Measurements from ENCODE around the gene ZNF839.
"Not testable (repeated sequence)": the region's sequence is repeated elsewhere in the genome, so short reads cannot be mapped to it uniquely, and the experiment has no call there.

ZNF839 gene

GRCh38 chr14:102320671-102321455 lies 1.3 kb downstream of the ZNF839 start:
- Histone ChIP-seq H3K36me3 (ENCODE audit: control insufficient read depth, insufficient read depth, low read length) (no peaks in the 10 kb centered on the region), H3K27ac (ENCODE audit: insufficient read depth, low read length, poor library complexity, severe bottlenecking) (peak overlapping the region; percentile 90), H3K4me3 (ENCODE audit: insufficient read depth, low read depth, low read length, poor library complexity, severe bottlenecking) (no peak overlapping the region), H3K9me3 (ENCODE audit: control insufficient read depth, low read length) (no peaks in the 10 kb centered on the region), H3K4me1 (ENCODE audit: control insufficient read depth, insufficient read depth, low read length, poor library complexity, severe bottlenecking) (peaks cover 35% of the 10 kb centered on the region), H3K27me3 (replicated peaks; ENCODE audit: control insufficient read depth, insufficient read depth, low read length, poor library complexity, severe bottlenecking) (no peaks in the 10 kb centered on the region)
- no peak for DNase-seq

- Histone ChIP-seq H3K27me3 (replicated peaks; ENCODE audit: control insufficient read depth, insufficient read depth, low read length, poor library complexity, severe bottlenecking) (no peaks in the 10 kb centered on the region), H3K4me3 (ENCODE audit: insufficient read depth, low read depth, low read length, poor library complexity, severe bottlenecking) (no peak overlapping the region), H3K27ac (ENCODE audit: insufficient read depth, low read length, poor library complexity, severe bottlenecking) (no peak overlapping the region), H3K36me3 (ENCODE audit: control insufficient read depth, insufficient read depth, low read length) (no peaks in the 10 kb centered on the region), H3K9me3 (ENCODE audit: control insufficient read depth, low read length) (no peaks in the 10 kb centered on the region), H3K4me1 (ENCODE audit: control insufficient read depth, insufficient read depth, low read length, poor library complexity, severe bottlenecking) (peaks cover 27% of the 10 kb centered on the region)
- no peak for DNase-seq
These were observed 2.2 kb downstream of the ZNF839 start for GRCh38 chr14:102321456-102322422.

GRCh38 chr14:102323102-102323501 lies 3.6 kb downstream of the ZNF839 start:
- Histone ChIP-seq H3K4me1 (ENCODE audit: control insufficient read depth, insufficient read depth, low read length, poor library complexity, severe bottlenecking) (peaks cover 19% of the 10 kb centered on the region), H3K27me3 (replicated peaks; ENCODE audit: control insufficient read depth, insufficient read depth, low read length, poor library complexity, severe bottlenecking) (no peaks in the 10 kb centered on the region), H3K9me3 (ENCODE audit: control insufficient read depth, low read length) (no peaks in the 10 kb centered on the region), H3K4me3 (ENCODE audit: insufficient read depth, low read depth, low read length, poor library complexity, severe bottlenecking) (no peak overlapping the region), H3K27ac (ENCODE audit: insufficient read depth, low read length, poor library complexity, severe bottlenecking) (no peak overlapping the region), H3K36me3 (ENCODE audit: control insufficient read depth, insufficient read depth, low read length) (no peaks in the 10 kb centered on the region)
- no peak for DNase-seq

GRCh38 chr14:102325791-102326345 lies 6.3 kb downstream of the ZNF839 start:
- no peaks in the 10 kb centered on the region for H3K9me3 ChIP-seq (ENCODE audit: control insufficient read depth, low read length)
- no peak for DNase-seq
- H3K27me3 ChIP-seq (replicated peaks; ENCODE audit: control insufficient read depth, insufficient read depth, low read length, poor library complexity, severe bottlenecking): no peaks in the 10 kb centered on the region
- no peaks in the 10 kb centered on the region for H3K36me3 ChIP-seq (ENCODE audit: control insufficient read depth, insufficient read depth, low read length)
- H3K4me3 ChIP-seq (ENCODE audit: insufficient read depth, low read depth, low read length, poor library complexity, severe bottlenecking): no peak overlapping the region
- no peak overlapping the region for H3K27ac ChIP-seq (ENCODE audit: insufficient read depth, low read length, poor library complexity, severe bottlenecking)
- peaks cover 1% of the 10 kb centered on the region for H3K4me1 ChIP-seq (ENCODE audit: control insufficient read depth, insufficient read depth, low read length, poor library complexity, severe bottlenecking)

DNA sequence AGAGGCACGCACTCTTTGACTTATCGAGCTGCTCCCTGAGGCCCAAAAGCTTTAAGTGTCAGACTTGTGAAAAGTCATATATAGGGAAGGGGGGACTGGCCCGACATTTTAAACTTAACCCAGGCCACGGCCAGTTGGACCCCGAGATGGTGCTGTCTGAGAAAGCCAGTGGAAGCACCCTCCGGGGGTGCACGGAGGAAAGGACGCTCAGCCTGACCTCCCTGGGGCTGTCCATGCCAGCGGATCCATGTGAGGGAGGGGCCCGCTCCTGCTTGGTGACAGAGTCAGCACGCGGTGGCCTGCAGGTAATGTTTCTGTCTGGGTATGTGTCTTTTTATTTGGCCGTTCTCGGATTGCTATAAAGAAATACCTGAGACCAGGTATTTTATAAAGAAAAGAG lies 7.0 kb downstream of the ZNF839 start:
- H3K9me3 ChIP-seq (ENCODE audit: control insufficient read depth, low read length): no peaks in the 10 kb centered on the region
- no peaks in the 10 kb centered on the region for H3K27me3 ChIP-seq (replicated peaks; ENCODE audit: control insufficient read depth, insufficient read depth, low read length, poor library complexity, severe bottlenecking)
- no peak for DNase-seq
- H3K4me3 ChIP-seq (ENCODE audit: insufficient read depth, low read depth, low read length, poor library complexity, severe bottlenecking): no peak overlapping the region
- H3K27ac ChIP-seq (ENCODE audit: insufficient read depth, low read length, poor library complexity, severe bottlenecking): no peak overlapping the region
- H3K36me3 ChIP-seq (ENCODE audit: control insufficient read depth, insufficient read depth, low read length): no peaks in the 10 kb centered on the region
- no peaks in the 10 kb centered on the region for H3K4me1 ChIP-seq (ENCODE audit: control insufficient read depth, insufficient read depth, low read length, poor library complexity, severe bottlenecking)

GRCh38 chr14:102329381-102329780 lies 9.8 kb downstream of the ZNF839 start:
- H3K27ac ChIP-seq (ENCODE audit: insufficient read depth, low read length, poor library complexity, severe bottlenecking); DNase-seq; H3K27me3 ChIP-seq (replicated peaks; ENCODE audit: control insufficient read depth, insufficient read depth, low read length, poor library complexity, severe bottlenecking); H3K4me3 ChIP-seq (ENCODE audit: insufficient read depth, low read depth, low read length, poor library complexity, severe bottlenecking); H3K9me3 ChIP-seq (ENCODE audit: control insufficient read depth, low read length); H3K4me1 ChIP-seq (ENCODE audit: control insufficient read depth, insufficient read depth, low read length, poor library complexity, severe bottlenecking): not testable (repeated sequence)
- H3K36me3 ChIP-seq (ENCODE audit: control insufficient read depth, insufficient read depth, low read length): peaks cover 13% of the 10 kb centered on the region

GRCh38 chr14:102330806-102331205 lies 11.3 kb downstream of the ZNF839 start:
- peaks cover 19% of the 10 kb centered on the region for H3K36me3 ChIP-seq (ENCODE audit: control insufficient read depth, insufficient read depth, low read length)
- H3K4me3 ChIP-seq (ENCODE audit: insufficient read depth, low read depth, low read length, poor library complexity, severe bottlenecking): no peak overlapping the region
- DNase-seq: no peak
- no peaks in the 10 kb centered on the region for H3K27me3 ChIP-seq (replicated peaks; ENCODE audit: control insufficient read depth, insufficient read depth, low read length, poor library complexity, severe bottlenecking)
- H3K9me3 ChIP-seq (ENCODE audit: control insufficient read depth, low read length): no peaks in the 10 kb centered on the region
- no peak overlapping the region for H3K27ac ChIP-seq (ENCODE audit: insufficient read depth, low read length, poor library complexity, severe bottlenecking)
- no peaks in the 10 kb centered on the region for H3K4me1 ChIP-seq (ENCODE audit: control insufficient read depth, insufficient read depth, low read length, poor library complexity, severe bottlenecking)

GRCh38 chr14:102333390-102333789 lies 13.8 kb downstream of the ZNF839 start:
- H3K27ac ChIP-seq (ENCODE audit: insufficient read depth, low read length, poor library complexity, severe bottlenecking): no peak overlapping the region
- no peaks in the 10 kb centered on the region for H3K4me1 ChIP-seq (ENCODE audit: control insufficient read depth, insufficient read depth, low read length, poor library complexity, severe bottlenecking)
- H3K27me3 ChIP-seq (replicated peaks; ENCODE audit: control insufficient read depth, insufficient read depth, low read length, poor library complexity, severe bottlenecking): no peaks in the 10 kb centered on the region
- peaks cover 19% of the 10 kb centered on the region for H3K36me3 ChIP-seq (ENCODE audit: control insufficient read depth, insufficient read depth, low read length)
- H3K4me3 ChIP-seq (ENCODE audit: insufficient read depth, low read depth, low read length, poor library complexity, severe bottlenecking): no peak overlapping the region
- H3K9me3 ChIP-seq (ENCODE audit: control insufficient read depth, low read length): no peaks in the 10 kb centered on the region
- no peak for DNase-seq

DNA sequence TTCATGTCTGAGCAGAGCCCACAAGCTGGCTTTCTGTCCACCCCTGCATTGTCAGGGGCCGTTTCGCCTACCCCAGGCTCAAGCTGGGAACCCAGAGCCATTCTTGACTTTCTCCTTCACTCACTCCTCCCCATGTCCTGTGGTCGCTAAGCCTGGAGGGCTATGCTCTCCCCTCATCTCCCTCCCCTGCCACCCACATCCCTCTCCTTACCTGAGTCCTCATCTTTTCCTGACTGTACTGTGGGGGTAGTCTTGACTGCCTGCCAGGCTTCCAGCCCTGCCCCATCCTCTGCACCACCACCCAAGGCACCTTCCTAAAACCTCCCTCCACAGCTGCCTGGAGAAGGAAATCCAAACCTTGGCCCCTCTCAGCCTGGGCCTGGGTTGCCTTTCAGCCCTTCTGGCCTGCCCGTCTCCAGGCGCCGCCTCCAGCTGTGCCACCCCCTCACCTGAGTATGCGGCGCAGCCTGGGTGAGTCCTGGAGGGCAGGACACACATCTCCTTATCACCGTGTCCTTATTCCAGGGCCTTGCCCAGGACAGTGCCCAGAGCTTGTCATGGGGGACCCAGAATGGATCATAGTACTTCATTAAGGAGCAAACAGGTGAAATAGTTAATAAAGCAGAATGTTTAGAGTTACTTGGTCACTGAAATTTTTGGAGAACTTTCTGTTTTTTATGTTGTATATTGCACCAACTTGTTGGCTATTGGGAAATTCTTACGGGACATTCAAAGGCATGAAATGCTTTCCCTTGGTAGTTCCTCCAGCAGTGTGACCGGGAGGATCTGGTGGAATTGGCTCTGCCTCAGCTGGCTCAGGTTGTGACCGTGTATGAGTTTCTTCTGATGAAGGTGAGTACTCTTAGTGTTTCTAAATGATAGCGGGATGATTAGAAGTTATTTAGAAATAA lies 14.5 kb downstream of the ZNF839 start:
- peaks cover 24% of the 10 kb centered on the region for H3K36me3 ChIP-seq (ENCODE audit: control insufficient read depth, insufficient read depth, low read length)
- no peaks in the 10 kb centered on the region for H3K27me3 ChIP-seq (replicated peaks; ENCODE audit: control insufficient read depth, insufficient read depth, low read length, poor library complexity, severe bottlenecking)
- no peak overlapping the region for H3K27ac ChIP-seq (ENCODE audit: insufficient read depth, low read length, poor library complexity, severe bottlenecking)

More for the DNA sequence above, 14.5 kb downstream of the ZNF839 start:
- Histone ChIP-seq H3K4me1 (ENCODE audit: control insufficient read depth, insufficient read depth, low read length, poor library complexity, severe bottlenecking) (no peaks in the 10 kb centered on the region), H3K4me3 (ENCODE audit: insufficient read depth, low read depth, low read length, poor library complexity, severe bottlenecking) (no peak overlapping the region), H3K9me3 (ENCODE audit: control insufficient read depth, low read length) (no peaks in the 10 kb centered on the region)
- no peak for DNase-seq

Data from effector memory CD4-positive, alpha-beta T cell (primary cell).